Heart right ventricle (tissue), 16 donors: Measurements from ENCODE around the gene SH3RF3. TPM values are rescaled to one million over a fixed set of nuclear protein-coding genes. Genes with fewer than 3 reads are reported as not detected.

ENCODE experiments used
- ATAC-seq, 8 donors: fragments of 200-7000 bp; cut with Tn5 transposase; one replicate each; pipeline ENCODE4 v1.9.1; 2020; ENCODE audit warnings: mild to moderate bottlenecking in 8 of 8, moderate library complexity in 8 of 8, moderate number of reproducible peaks in 1 of 8
- DNase-seq, 2 donors: peaks; one replicate each; pipeline ENCODE4 v3.0.0-alpha.2; 2020
- H3K27ac ChIP-seq, 10 donors: fragments of 200-600 bp; sonication (generic) in 2 of 10; one replicate each; pipeline versions ENCODE4 v1.5.0 to v1.8.0; 2020 to 2022; ENCODE audit warnings: mild to moderate bottlenecking in 3 of 10
- H3K27me3 ChIP-seq, 7 donors: fragments of 200-600 bp; one replicate each; pipeline ENCODE4 v1.8.0; 2021 to 2022; ENCODE audit warnings: mild to moderate bottlenecking in 2 of 7
- H3K36me3 ChIP-seq, 9 donors: fragments of 200-600 bp; sonication (generic) in 1 of 9; one replicate each; pipeline versions ENCODE4 v1.5.0 to v1.8.0; 2020 to 2022; ENCODE audit warnings: mild to moderate bottlenecking in 2 of 9
- H3K4me1 ChIP-seq, 9 donors: fragments of 200-600 bp; sonication (generic) in 1 of 9; one replicate each; pipeline versions ENCODE4 v1.5.0 to v1.8.0; 2020 to 2022; ENCODE audit warnings: mild to moderate bottlenecking in 4 of 9
- H3K4me3 ChIP-seq, 10 donors: fragments of 200-600 bp; sonication (generic) in 2 of 10; one replicate each; pipeline versions ENCODE4 v1.5.0 to v1.8.0; 2020 to 2022; ENCODE audit warnings: mild to moderate bottlenecking in 7 of 10, moderate library complexity in 2 of 10
- H3K9me3 ChIP-seq, 11 donors: fragments of 200-600 bp in 10 of 11; sonication (generic) in 2 of 11; one replicate each; pipeline versions ENCODE4 v1.5.0 to v1.8.0; 2013 to 2022; ENCODE audit warnings: mild to moderate bottlenecking in 2 of 11, control low read depth in 1 of 11, moderate library complexity in 1 of 11
- CTCF ChIP-seq, 9 donors: fragments of 200-600 bp; sonication (generic) in 2 of 9; IDR thresholded peaks; one replicate each; pipeline versions ENCODE4 v1.5.0 to v1.8.0; 2021 to 2022; ENCODE audit warnings: antibody characterized with exemption in 9 of 9, mild to moderate bottlenecking in 5 of 9, moderate library complexity in 1 of 9
- WGBS, 2 donors: extraction: QIAGEN DNeasy Blood & Tissue Kit; methylation state at CpG; one replicate each; pipeline ENCODE4 v1.1.7; 2013; ENCODE audit warnings: inconsistent platforms in 1 of 2; 5-methylcytosine and 5-hydroxymethylcytosine counted together
- intact Hi-C, 10 donors: fragments of 100-400 bp; cut with DNase I; formaldehyde crosslinking; loops; one replicate each; pipeline versions ENCODE4 v1.11.1 to v1.14.2; 2022
- long read RNA-seq, 3 donors: library from polyadenylated mRNA; unstranded; transcript quantifications; one replicate each; pipeline ENCODE4 v2.0.0, GENCODE V29; 2020 to 2021
- polyA plus RNA-seq, 2 donors: library from polyadenylated mRNA; stranded (reverse); fragments of 200-250 nt; gene quantifications; one replicate each; pipeline ENCODE4 v1.2.3, GENCODE V29; 2013
- total RNA-seq, 10 donors: library from RNA; stranded (reverse); fragmentation: NEBNext Ultra II Directional in 3 of 10; extraction: Animal tissue kit (Norgen Biotek cat#: 25700) in 3 of 10; gene quantifications; one replicate each; pipeline versions ENCODE4 v1.2.1 to v1.2.4, GENCODE V29; 2021 to 2023
- donor health status: Arrhythmogenic right ventricular cardiomyopathy.
- donor health status: ischemic (EF 13 %, LVEDD 7.1; RV severe dilation, severe dysfunction).
- donor health status: healthy with polysubstance abuse.
- donor health status: DM: no; HTN: yes; CAD: no.
- donor health status: DM: no; HTN: no; CAD: no.
- donor health status: ischemic (EF 25% LVEDD 6.9; RV normal size, moderate dysfunction).
- donor health status: ischemic (EF 25% LVEDD 5.7; RV mildly dilated, moderate dysfunction).
- donor health status: healthy.
- donor health status: DM: yes; HTN: yes; CAD: no.
- donor health status: Ischemic cardiomyopathy.
- donor health status: ischemic (EF 35%, LVEDD 5.7; RV mildly dilated, moderate dysfunction).
- donor health status: nonischemic (EF 11% LVEDD 7.7; RV severe dilation, severe dysfunction).
- donor health status: DM: yes; HTN: yes; CAD: no.
- donor health status: PGD.
- donor health status: ischemic (EF 29% LVEDD 5.4; RV normal size, mild dysfunction).
- donor health status: nonischemic (EF 23%, LVEDD 6.1; RV moderate dilation, normal function).

Gene SH3RF3
- 10 to 100 TPM in 1 of 10 donors, 1 to 10 TPM in 9; 5.6 to 11.5 (median 8.7) TPM for total RNA-seq
- polyA plus RNA-seq, result 1 to 10 TPM; 5.0 to 8.9 TPM
- long read RNA-seq, donor 1, partial matches to known transcripts, result 8 of 14 reads
- long read RNA-seq, donor 1, other reads (novel, unspliced or antisense), result 6 of 14 reads
- long read RNA-seq, donor 2, partial matches to known transcripts, result 19 of 25 reads
- long read RNA-seq, donor 2, other reads (novel, unspliced or antisense), result 6 of 25 reads
- long read RNA-seq, donor 3, partial matches to known transcripts, result 8 of 30 reads
- long read RNA-seq, donor 3, other reads (novel, unspliced or antisense), result 22 of 30 reads

DNA sequence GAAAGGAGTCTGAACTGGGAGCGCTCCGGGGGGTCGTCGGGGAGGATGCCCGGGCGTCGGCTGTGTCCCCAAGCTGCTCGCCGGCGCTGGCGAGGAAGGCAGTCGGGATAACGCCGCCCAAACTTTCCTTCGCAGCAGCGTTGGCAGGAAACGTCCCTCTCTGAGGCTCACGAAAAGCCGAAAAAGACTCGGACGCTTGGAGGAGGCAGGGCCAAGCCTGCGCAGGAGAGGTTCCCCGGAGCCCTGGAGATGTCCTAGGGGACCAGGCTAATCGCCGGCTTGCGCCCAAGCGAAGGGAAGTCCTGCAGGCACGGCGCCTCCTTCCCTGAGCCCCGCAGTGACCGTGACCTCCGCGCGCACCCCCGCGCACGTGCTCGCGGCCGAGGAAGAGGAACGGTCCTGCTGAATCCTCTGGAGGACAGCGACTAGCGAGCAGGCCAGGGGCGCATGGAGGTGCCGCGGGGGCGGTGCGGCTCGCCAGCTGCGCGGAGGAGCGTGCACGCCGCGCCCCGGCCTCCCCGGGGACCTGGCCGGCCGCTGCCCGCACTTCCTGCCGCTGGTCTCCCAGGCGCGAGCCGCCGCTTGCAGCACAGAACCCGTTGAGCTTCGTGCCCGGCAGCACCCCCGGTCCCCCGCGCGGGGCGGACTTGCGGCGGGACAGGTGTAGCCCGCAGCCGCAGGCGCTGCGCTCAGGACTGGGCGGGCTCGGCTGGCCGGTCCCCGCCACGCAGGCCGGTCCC, at the start of gene SH3RF3:
TSS of gene SH3RF3 (plus strand) at position 590 of the 740 bp plus-strand sequence.
- ATAC-seq (peak; percentile 42 to 72 (median 52)), DNase-seq (peak; percentile 46 to 70)
- Histone ChIP-seq H3K4me3 (peak within 1 kb of the TSS; percentile 50 to 80 (median 70)), H3K9me3 (no peaks in the 10 kb centered on the region), H3K36me3 (no peaks in the 10 kb centered on the region), H3K4me1 (peaks cover 0 to 50% (median 21%) of the 10 kb centered on the region in 9 donors), H3K27ac (peak within 1 kb of the TSS; percentile 41 to 91 (median 78)), H3K27me3 (peaks cover 0 to 48% (median 0%) of the 10 kb centered on the region in 7 donors)
- no peak for TF ChIP-seq CTCF (IDR thresholded peaks at IDR 0.05)
- WGBS, 2 donors, result 1% methylated on average over 81 to 85 of the region's 85 CpGs
- intact Hi-C loops, result loop anchor here in 9 of 10 donors (1.0 to 10.0 kb wide), 13 partner anchors 72 to 382 kb away; no protein-coding TSS in a partner anchor

DNA sequence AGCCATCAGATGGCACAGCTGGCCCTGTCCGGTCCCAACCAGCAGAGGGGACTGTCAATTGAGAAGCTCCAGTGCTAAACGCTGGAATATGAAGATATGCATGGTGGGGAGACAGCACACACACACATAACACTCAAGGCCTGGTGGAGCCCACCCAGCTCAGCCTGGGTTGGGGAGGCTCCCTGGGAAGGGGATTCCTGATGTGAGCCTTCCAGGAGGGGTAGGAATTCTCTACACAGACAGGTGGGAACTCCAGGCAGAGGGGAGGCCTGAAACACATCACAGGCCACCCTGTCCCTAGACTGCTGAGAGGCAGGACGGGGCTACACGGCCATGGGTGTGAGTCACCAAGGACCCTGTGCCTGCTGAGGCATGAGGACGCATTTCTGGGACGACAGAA, 49.4 kb upstream of the SH3RF3 start:
- ATAC-seq (no peak), DNase-seq (no peak)
- Histone ChIP-seq H3K27ac (no peak overlapping the region), H3K9me3 (no peaks in the 10 kb centered on the region), H3K36me3 (no peaks in the 10 kb centered on the region), H3K4me1 (no peaks in the 10 kb centered on the region), H3K27me3 (peaks cover 0 to 7% (median 0%) of the 10 kb centered on the region in 7 donors), H3K4me3 (no peak overlapping the region)
- no peak for TF ChIP-seq CTCF (IDR thresholded peaks at IDR 0.05)
- WGBS, 2 donors, result 62 to 74% methylated on average over 6 of the region's 6 CpGs
- intact Hi-C loops, result no loop called here

- H3K27me3 ChIP-seq, result peaks cover 0 to 7% (median 0%) of the 10 kb centered on the region in 7 donors
- WGBS, 2 donors, result 71 to 78% methylated on average over 6 of the region's 6 CpGs
These were observed 48.9 kb upstream of the SH3RF3 start for GRCh38 chr2:109080109-109080508.

More at GRCh38 chr2:109080109-109080508, 48.9 kb upstream of the SH3RF3 start:
- no peak for TF ChIP-seq CTCF (IDR thresholded peaks at IDR 0.05)
- Histone ChIP-seq H3K36me3 (no peaks in the 10 kb centered on the region), H3K4me1 (no peaks in the 10 kb centered on the region), H3K9me3 (no peaks in the 10 kb centered on the region), H3K27ac (no peak overlapping the region), H3K4me3 (no peak overlapping the region)
- DNase-seq, result no peak
- ATAC-seq, result no peak
- intact Hi-C loops, result no loop called here
